GM19372 (cell line): Measurements from ENCODE around the gene GBE1.

Experiments used
- ATAC-seq: cut with Tn5 transposase; IDR thresholded peaks from one replicate; pipeline ENCODE4 v1.9.1; 2021; ENCODE audit warnings: mild to moderate bottlenecking, low read depth, moderate library complexity; ENCODE audit not compliant: unreplicated experiment

GBE1 gene

GRCh38 chr3:81709606-81710005 is 51.8 kb downstream of the GBE1 start:
- no peak for ATAC-seq

GRCh38 chr3:81707996-81708395 is 53.4 kb downstream of the GBE1 start:
- no peak for ATAC-seq

GRCh38 chr3:81702126-81702525 is 59.3 kb downstream of the GBE1 start:
- no peak for ATAC-seq

- ATAC-seq = no peak
These were observed 61.7 kb downstream of the GBE1 start for GRCh38 chr3:81699536-81700320.

- no peak for ATAC-seq
These were observed 65.4 kb downstream of the GBE1 start for GRCh38 chr3:81696090-81696489.

GRCh38 chr3:81695302-81695701 is 66.1 kb downstream of the GBE1 start:
- no peak for ATAC-seq

GRCh38 chr3:81694662-81695061 is 66.8 kb downstream of the GBE1 start:
- no peak for ATAC-seq

GRCh38 chr3:81692766-81693165 is 68.7 kb downstream of the GBE1 start:
- ATAC-seq = no peak

GRCh38 chr3:81689617-81690016 is 71.8 kb downstream of the GBE1 start:
- ATAC-seq = no peak

- ATAC-seq = no peak
These were observed 76.6 kb downstream of the GBE1 start for GRCh38 chr3:81684751-81685395.

- ATAC-seq = no peak
These were observed 84.6 kb downstream of the GBE1 start for GRCh38 chr3:81676706-81677456.

- ATAC-seq = no peak
These were observed 86.8 kb downstream of the GBE1 start for GRCh38 chr3:81674690-81675089.

- no peak for ATAC-seq
These were observed 93.2 kb downstream of the GBE1 start for GRCh38 chr3:81668283-81668682.

- ATAC-seq = peak; percentile 55
These were observed 94.8 kb downstream of the GBE1 start for GRCh38 chr3:81666502-81667121.

GRCh38 chr3:81663114-81663513 is 98.3 kb downstream of the GBE1 start:
- no peak for ATAC-seq

- no peak for ATAC-seq
These were observed 101.4 kb downstream of the GBE1 start for GRCh38 chr3:81660036-81660435.

GRCh38 chr3:81658322-81658997 is 103.0 kb downstream of the GBE1 start:
- ATAC-seq = no peak

GRCh38 chr3:81651139-81651538 is 110.3 kb downstream of the GBE1 start:
- no peak for ATAC-seq

GRCh38 chr3:81650187-81650586 is 111.3 kb downstream of the GBE1 start:
- ATAC-seq = no peak

GRCh38 chr3:81645248-81645647 is 116.2 kb downstream of the GBE1 start:
- ATAC-seq = no peak
